ENCODE data around the gene ENTPD6.
"Not testable (repeated sequence)": the region's sequence is repeated elsewhere in the genome, so short reads cannot be mapped to it uniquely, and the experiment has no call there.

The ENTPD6 gene

GRCh38 chr20:25158043-25158442, 37.5 kb upstream of the ENTPD6 start:
- no peak overlapping the region for H3K4me3 ChIP-seq (ENCODE audit: low read depth, low read length)
- TF ChIP-seq CTCF (conservative IDR thresholded peaks at IDR 0.05; ENCODE audit: low read depth, low read length): no peak
- no peak for DNase-seq (ENCODE audit: low read depth)

GRCh38 chr20:25160467-25160866, 35.0 kb upstream of the ENTPD6 start:
- no peak for TF ChIP-seq CTCF (conservative IDR thresholded peaks at IDR 0.05; ENCODE audit: low read depth, low read length)
- no peak overlapping the region for H3K4me3 ChIP-seq (ENCODE audit: low read depth, low read length)
- DNase-seq (ENCODE audit: low read depth): no peak

GRCh38 chr20:25160897-25161296, 34.6 kb upstream of the ENTPD6 start:
- DNase-seq (ENCODE audit: low read depth): no peak
- no peak overlapping the region for H3K4me3 ChIP-seq (ENCODE audit: low read depth, low read length)
- no peak for TF ChIP-seq CTCF (conservative IDR thresholded peaks at IDR 0.05; ENCODE audit: low read depth, low read length)

- no peak for TF ChIP-seq CTCF (conservative IDR thresholded peaks at IDR 0.05; ENCODE audit: low read depth, low read length)
- no peak for DNase-seq (ENCODE audit: low read depth)
- H3K4me3 ChIP-seq (ENCODE audit: low read depth, low read length): no peak overlapping the region
Measured at GRCh38 chr20:25165128-25165527, 30.4 kb upstream of the ENTPD6 start.

- H3K4me3 ChIP-seq (ENCODE audit: low read depth, low read length); DNase-seq (ENCODE audit: low read depth): not testable (repeated sequence)
Measured at GRCh38 chr20:25166105-25166782, 29.3 kb upstream of the ENTPD6 start.

- H3K4me3 ChIP-seq (ENCODE audit: low read depth, low read length): no peak overlapping the region
- no peak for DNase-seq (ENCODE audit: low read depth)
- TF ChIP-seq CTCF (conservative IDR thresholded peaks at IDR 0.05; ENCODE audit: low read depth, low read length): no peak
Measured at GRCh38 chr20:25173321-25173720, 22.2 kb upstream of the ENTPD6 start.

GRCh38 chr20:25173886-25174308, 21.6 kb upstream of the ENTPD6 start:
- no peak overlapping the region for H3K4me3 ChIP-seq (ENCODE audit: low read depth, low read length)
- TF ChIP-seq CTCF (conservative IDR thresholded peaks at IDR 0.05; ENCODE audit: low read depth, low read length): no peak
- no peak for DNase-seq (ENCODE audit: low read depth)
